ENCODE results near the gene POLG.

POLG gene

DNA sequence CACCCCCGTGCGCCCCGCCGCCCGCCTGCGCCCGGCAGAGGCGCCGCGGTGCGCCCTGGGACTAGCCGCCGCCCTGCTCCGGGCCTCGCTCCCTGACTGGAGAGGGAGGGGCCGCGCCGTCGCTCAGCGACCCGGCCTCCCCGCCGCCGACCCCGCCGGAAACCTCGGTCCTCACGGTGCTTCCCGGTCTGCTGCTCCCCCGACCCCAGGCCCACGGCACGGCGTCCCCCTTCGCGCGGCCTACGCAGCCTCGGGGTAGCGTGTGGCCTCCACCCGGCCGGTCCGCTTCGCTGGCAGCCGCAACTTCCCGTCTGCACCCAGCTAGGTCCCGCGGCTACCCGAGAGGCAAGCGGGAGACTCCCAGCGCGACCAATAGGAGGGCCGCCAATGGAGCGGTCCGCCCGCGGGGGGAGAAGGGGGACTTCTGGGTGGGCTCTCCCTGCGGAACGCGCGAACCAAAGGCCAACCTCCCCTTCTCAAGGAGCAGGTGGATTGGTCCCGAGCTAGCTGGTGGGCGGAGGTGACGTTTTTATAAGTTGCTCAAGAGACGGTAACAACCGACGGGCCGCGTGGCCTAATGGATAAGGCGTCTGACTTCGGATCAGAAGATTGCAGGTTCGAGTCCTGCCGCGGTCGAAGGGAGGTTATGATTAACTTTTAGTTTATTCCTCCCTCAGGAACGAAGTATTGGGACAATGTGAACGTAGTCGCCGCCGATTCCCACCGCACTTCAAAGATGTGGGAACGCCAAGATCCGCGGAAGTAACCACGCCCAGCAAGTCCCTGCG lies at the start of gene POLG:
POLG (minus strand) TSS at position 315 of the 788 bp plus-strand sequence. CDS start 1,070 bp downstream, outside the sequence.
- DNase-seq = peak; percentile 95

GRCh38 chr15:89384176-89384604 lies 49.6 kb upstream of the POLG start:
- no peak for DNase-seq

- peak; percentile 75 for DNase-seq
Measured at GRCh38 chr15:89383365-89384175, 48.9 kb upstream of the POLG start.

DNA sequence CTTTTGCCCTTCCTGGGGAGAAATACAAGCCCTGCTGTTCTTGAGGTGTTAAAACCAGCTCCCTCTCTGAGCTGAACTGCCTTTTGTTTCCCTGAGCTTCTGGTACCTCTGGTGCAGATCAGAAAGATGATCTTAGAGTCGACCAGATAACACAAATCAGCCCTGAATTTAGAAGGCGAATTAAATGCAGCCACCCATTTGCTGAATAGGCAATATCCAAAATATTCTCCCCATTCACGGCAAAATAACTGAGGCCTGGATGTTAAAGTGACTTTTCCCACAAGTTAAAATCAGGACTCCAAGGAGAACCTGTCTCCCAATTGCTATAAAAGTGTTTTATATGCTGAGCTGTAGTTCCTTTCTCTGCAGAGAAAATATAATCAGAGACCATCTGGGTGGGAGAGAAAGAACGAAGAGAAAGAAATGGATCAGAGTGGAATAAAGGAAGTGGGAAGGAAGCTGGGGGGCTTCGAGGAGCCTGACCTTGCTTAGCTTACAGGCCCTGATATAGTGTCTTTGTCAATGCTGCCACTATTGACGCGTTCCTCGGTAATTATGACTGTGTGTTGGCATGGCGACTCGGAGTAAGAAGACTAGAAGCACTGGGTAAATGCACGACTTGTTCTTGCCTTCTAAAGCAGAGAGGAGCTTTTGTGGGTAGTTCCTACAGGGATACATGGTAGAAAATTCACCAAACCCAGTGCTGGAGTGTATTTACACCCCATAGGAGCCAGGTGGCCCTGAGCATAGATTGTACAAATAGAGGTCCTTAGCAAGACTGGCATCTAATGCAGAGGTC lies 47.5 kb upstream of the POLG start:
- no peak for DNase-seq

DNA sequence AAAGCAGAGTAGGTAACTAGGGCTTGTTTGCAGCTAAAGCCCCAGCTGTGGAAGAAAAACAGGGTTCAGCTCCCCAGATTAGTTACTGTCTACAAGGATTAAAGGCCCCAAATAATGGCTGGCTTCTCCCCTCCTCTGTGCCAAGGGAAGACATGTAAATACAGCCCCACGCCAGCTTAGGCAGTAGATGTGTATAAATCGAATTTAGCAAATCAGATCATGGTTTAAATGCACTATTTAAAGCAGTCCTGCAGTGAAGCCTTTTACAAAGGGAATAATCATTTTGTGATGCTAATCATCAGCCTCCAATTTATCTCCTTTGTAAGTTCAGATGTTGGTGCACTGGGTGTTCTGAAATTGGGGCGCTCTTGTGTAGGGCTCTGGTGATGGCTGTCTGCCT lies 46.7 kb upstream of the POLG start:
- no peak for DNase-seq

DNA sequence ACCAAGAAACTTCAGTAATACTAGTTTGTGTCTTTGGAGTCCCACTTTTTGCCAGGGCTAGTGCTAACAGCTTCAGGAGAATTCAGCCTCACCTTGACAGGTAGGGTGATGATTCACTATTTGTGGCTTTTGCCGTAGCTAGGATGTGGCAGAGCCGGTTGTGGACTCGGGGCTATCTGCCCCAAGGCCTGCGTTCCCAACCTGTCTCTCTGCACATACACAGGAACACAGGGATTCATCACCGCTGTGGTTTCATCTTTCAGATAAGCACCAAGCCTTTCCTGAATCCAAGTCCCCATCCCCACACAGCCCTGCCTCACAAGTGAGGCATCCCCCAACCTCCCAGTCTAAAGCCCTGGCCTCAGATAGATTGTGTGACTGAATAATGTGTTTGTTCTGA lies 45.2 kb upstream of the POLG start:
- no peak for DNase-seq

DNA sequence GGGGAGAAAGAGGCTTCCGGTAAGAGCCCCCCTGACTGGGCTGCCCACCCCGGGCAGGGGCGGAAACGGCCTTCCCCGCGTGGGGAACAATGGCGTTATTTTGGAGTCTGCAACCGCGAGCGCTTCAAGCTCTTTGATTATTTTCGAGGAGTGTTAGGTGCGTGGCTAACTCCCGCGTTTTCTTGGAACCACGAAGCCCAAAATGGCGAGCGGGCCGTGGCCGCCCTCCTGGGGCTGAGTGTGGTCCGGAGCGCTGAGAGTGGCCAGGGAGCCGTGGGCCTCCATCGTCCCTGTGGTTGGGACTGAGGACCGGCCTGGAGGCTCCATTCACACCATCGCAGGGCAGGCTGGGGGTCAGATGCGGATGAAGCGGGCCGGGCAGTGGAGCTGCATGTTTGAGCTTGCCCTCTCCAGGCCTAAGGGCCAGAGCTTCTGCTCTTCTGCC lies 44.6 kb upstream of the POLG start:
- DNase-seq = no peak

GRCh38 chr15:89378296-89379151 lies 43.9 kb upstream of the POLG start:
- DNase-seq = no peak

GRCh38 chr15:89377842-89378295 lies 43.2 kb upstream of the POLG start:
- no peak for DNase-seq

GRCh38 chr15:89377024-89377841 lies 42.6 kb upstream of the POLG start:
- no peak for DNase-seq

- no peak for DNase-seq
Measured at GRCh38 chr15:89376388-89376787, 41.8 kb upstream of the POLG start.

DNA sequence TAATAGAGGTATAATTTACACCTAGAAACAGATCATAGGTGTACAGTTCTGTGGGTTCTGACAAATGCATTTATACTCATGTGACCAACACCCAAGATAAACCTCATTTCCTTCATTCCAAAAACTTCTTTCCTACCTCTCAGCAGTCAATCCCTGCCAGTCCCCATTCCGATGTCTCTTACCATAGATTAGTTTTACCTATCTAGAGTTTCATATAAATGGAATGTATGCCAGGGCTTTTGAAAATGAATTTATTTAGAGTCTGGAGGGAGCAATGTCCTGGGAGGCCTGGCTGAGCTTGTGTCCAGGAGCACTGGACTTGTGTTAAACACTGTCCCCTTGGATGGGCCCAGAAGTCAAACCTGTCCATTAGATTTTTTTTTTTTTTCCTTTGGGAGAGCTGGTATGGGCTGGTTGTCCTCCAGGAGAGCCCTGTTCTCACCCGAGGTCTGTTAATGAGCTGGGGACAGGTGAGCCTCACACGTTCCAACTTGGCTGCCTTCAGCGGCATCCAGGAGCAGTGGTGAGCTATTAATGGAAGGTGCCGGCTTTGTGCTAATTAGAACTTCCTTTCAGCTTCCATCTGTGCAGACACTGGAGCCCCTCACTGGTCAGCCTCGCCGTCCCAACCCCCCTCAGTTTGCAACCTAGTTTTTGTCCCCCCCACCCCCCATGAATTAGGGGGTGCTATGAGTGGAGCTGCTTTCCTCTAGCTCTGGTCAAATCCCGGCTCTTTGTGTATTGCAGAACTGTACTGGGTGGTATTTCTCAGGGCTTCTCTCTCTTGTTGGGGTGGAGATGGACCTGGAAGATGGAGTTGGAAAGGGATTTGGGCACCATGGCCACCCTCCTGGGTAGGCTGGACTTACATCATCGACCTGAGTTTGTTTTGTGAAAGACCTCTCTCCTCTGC lies 40.7 kb upstream of the POLG start:
- DNase-seq = no peak

- no peak for DNase-seq
Measured at GRCh38 chr15:89374086-89374981, 39.7 kb upstream of the POLG start.

DNA sequence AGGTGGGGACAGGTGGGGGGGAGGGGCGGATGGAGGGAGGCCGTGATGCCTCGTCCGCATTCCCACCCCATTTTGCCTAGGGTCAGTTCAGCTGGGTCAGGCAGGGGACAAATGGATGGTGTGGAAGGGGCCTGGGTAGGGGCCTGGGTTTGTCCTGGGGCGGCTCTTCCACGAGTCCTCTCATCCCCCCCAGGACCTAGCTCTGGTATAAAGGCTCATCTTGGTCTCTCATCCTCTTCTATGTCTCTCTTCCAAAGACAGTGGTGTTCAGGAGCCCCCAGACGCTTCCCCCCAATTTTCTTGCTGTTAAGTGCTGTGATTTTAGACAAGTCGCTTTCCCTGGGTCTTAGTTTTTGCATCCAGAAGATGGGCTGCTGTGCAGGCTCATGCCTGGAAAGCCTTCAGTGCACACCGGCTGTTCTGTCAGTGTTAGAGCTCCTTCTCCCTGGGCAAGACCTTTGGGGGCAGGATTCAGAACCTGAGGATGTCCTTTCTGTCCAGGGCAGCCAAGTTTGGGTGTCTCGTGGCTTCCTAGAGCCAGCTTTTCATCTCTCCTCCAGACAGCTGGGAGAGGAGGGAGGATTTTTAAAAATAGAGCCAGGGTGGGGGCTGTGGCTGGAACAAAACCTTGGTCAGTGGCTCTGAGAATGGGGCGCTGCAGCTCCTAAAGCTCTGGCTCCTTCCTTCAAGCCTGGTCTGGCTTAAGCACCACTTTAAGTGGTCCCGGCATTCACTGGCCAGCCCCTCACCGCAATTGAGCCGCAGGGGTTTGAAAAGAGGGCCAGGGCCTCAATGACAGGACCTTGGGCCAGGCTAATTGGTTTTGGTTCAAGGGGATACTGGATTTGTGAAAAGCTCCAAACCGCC lies 37.7 kb upstream of the POLG start:
- DNase-seq = no peak

GRCh38 chr15:89371228-89372044 lies 36.8 kb upstream of the POLG start:
- DNase-seq = no peak

DNA sequence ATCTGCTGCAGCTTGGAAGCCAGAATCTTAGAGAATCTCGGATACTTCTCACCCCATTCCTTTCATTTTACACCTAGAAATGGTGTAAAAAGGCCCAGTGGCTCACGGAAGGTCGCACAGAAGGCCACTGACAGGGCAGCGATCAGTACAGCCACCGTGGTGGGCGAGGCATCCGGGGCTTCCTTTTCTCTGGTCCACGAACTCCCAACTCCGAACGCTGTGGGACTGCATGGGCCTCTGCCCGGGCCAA lies 36.3 kb upstream of the POLG start:
- DNase-seq = no peak

Data from NCI-H1417 treated with DMSO at 0.1 percent for 48 hours (cell line).